Hepatic stellate cell (primary cell): ENCODE data around the gene INAVA.
"Not testable (repeated sequence)": the region's sequence is repeated elsewhere in the genome, so short reads cannot be mapped to it uniquely, and the experiment has no call there.

ENCODE experiments used
- DNase-seq: peaks from one replicate; pipeline ENCODE4 v3.0.0; 2011; ENCODE audit warnings: low spot score

Gene INAVA

GRCh38 chr1:200922406-200922805 is 27.7 kb downstream of the INAVA start:
- no peak for DNase-seq

- DNase-seq: no peak
Observed at GRCh38 chr1:200923601-200924000, 28.9 kb downstream of the INAVA start.

GRCh38 chr1:200925831-200926230 is 31.1 kb downstream of the INAVA start:
- no peak for DNase-seq

GRCh38 chr1:200929530-200930278 is 35.0 kb downstream of the INAVA start:
- DNase-seq: no peak

- DNase-seq: not testable (repeated sequence)
Observed at GRCh38 chr1:200930285-200930684, 35.6 kb downstream of the INAVA start.

GRCh38 chr1:200931776-200932175 is 37.1 kb downstream of the INAVA start:
- DNase-seq: no peak

GRCh38 chr1:200934676-200935245 is 40.1 kb downstream of the INAVA start:
- DNase-seq: no peak

- not testable (repeated sequence) for DNase-seq
Observed at GRCh38 chr1:200935286-200935962, 40.7 kb downstream of the INAVA start.

GRCh38 chr1:200938955-200939354 is 44.3 kb downstream of the INAVA start:
- DNase-seq: no peak

GRCh38 chr1:200945111-200945510 is 50.4 kb downstream of the INAVA start:
- no peak for DNase-seq

- DNase-seq: no peak
Observed at GRCh38 chr1:200947059-200947566, 52.4 kb downstream of the INAVA start.

- no peak for DNase-seq
Observed at GRCh38 chr1:200949626-200950025, 54.9 kb downstream of the INAVA start.

- DNase-seq: no peak
Observed at GRCh38 chr1:200951016-200951415, 56.3 kb downstream of the INAVA start.

GRCh38 chr1:200954434-200954833 is 59.7 kb downstream of the INAVA start:
- no peak for DNase-seq

- no peak for DNase-seq
Observed at GRCh38 chr1:200958597-200958996, 63.9 kb downstream of the INAVA start.

GRCh38 chr1:200959411-200959921 is 64.8 kb downstream of the INAVA start:
- DNase-seq: no peak

GRCh38 chr1:200960236-200960947 is 65.7 kb downstream of the INAVA start:
- DNase-seq: no peak

- no peak for DNase-seq
Observed at GRCh38 chr1:200960948-200961340, 66.2 kb downstream of the INAVA start.

- DNase-seq: not testable (repeated sequence)
Observed at GRCh38 chr1:200962151-200962550, 67.5 kb downstream of the INAVA start.

GRCh38 chr1:200962631-200963030 is 67.9 kb downstream of the INAVA start:
- no peak for DNase-seq

GRCh38 chr1:200963076-200963475 is 68.4 kb downstream of the INAVA start:
- DNase-seq: no peak

- DNase-seq: not testable (repeated sequence)
Observed at GRCh38 chr1:200963888-200964287, 69.2 kb downstream of the INAVA start.
